Peyer's patch (tissue), 4 donors: Measurements from ENCODE around the gene ADM2. TPM values are rescaled to one million over a fixed set of nuclear protein-coding genes. Genes with fewer than 3 reads are reported as not detected.
"Not testable (repeated sequence)": the region's sequence is repeated elsewhere in the genome, so short reads cannot be mapped to it uniquely, and the experiment has no call there.

Source experiments
- DNase-seq, 3 donors: peaks; one replicate each; pipeline ENCODE4 v3.0.0-alpha.2; 2017 to 2019
- H3K27ac ChIP-seq, 4 donors: fragments of 200-600 bp; sonication (generic); one replicate each; pipeline ENCODE4 v1.5.1; 2016 to 2019
- H3K27me3 ChIP-seq, 2 donors: fragments of 200-600 bp; sonication (generic); one replicate each; pipeline ENCODE4 v1.5.1; 2019
- H3K36me3 ChIP-seq, 3 donors: fragments of 200-600 bp; sonication (generic); one replicate each; pipeline ENCODE4 v1.5.1; 2016 to 2019
- H3K4me1 ChIP-seq, 4 donors: fragments of 200-600 bp; sonication (generic); one replicate each; pipeline ENCODE4 v1.5.1; 2016 to 2019
- H3K4me3 ChIP-seq, 4 donors: fragments of 200-600 bp; sonication (generic); 1 replicate in 3 of 4; 2 replicates in 1 of 4; pipeline ENCODE4 v1.5.1; 2016 to 2019; ENCODE audit warnings: mild to moderate bottlenecking in 1 of 4
- H3K9me3 ChIP-seq, 4 donors: fragments of 200-600 bp; sonication (generic); one replicate each; pipeline ENCODE4 v1.5.1; 2016 to 2019; ENCODE audit warnings: mild to moderate bottlenecking in 1 of 4
- CTCF ChIP-seq, 6 experiments: fragments of 450-650 bp in 4 of 6; fragments of 200-600 bp in 2 of 6; sonication (generic) in 1 of 6; IDR thresholded peaks; one replicate each; pipeline ENCODE4 v1.5.1; 2017 to 2019; ENCODE audit warnings: antibody characterized with exemption in 6 of 6, mild to moderate bottlenecking in 3 of 6, moderate library complexity in 1 of 6
- POLR2A ChIP-seq, 2 donors: fragments of 450-650 bp; IDR thresholded peaks; one replicate each; pipeline ENCODE4 v1.5.1; 2017; ENCODE audit warnings: antibody characterized with exemption in 2 of 2, mild to moderate bottlenecking in 2 of 2, moderate library complexity in 2 of 2
- total RNA-seq, 4 donors: library from RNA; depleted of rRNA; stranded (reverse); fragments of >200 nt; gene quantifications; one replicate each; pipeline ENCODE4 v1.1.0, GENCODE V29; 2016

Gene ADM2
- total RNA-seq, 4 donors from 2014 or later = 0.83 to 8.4 (median 5.8) TPM

GRCh38 chr22:50516891-50517290 lies 35.5 kb downstream of the ADM2 start:
- no peaks in the 10 kb centered on the region for H3K9me3 ChIP-seq
- H3K27me3 ChIP-seq = no peaks in the 10 kb centered on the region
- TF ChIP-seq CTCF (IDR thresholded peaks at IDR 0.05) (no peak), POLR2A (IDR thresholded peaks at IDR 0.05) (no peak)
- H3K27ac ChIP-seq = no peak overlapping the region
- H3K4me1 ChIP-seq = no peaks in the 10 kb centered on the region
- no peak for DNase-seq
- H3K4me3 ChIP-seq = no peak overlapping the region
- peaks cover 0 to 54% (median 0%) of the 10 kb centered on the region in 3 donors for H3K36me3 ChIP-seq

- H3K36me3 ChIP-seq = peaks cover 0 to 62% (median 0%) of the 10 kb centered on the region in 3 donors
- H3K4me3 ChIP-seq = no peak overlapping the region
- no peak for DNase-seq
- no peaks in the 10 kb centered on the region for H3K9me3 ChIP-seq
- TF ChIP-seq CTCF (IDR thresholded peaks at IDR 0.05) (no peak), POLR2A (IDR thresholded peaks at IDR 0.05) (no peak)
- no peaks in the 10 kb centered on the region for H3K27me3 ChIP-seq
- H3K4me1 ChIP-seq = peaks cover 0 to under 1% (median 0%) of the 10 kb centered on the region in 4 donors
- no peak overlapping the region for H3K27ac ChIP-seq
These were observed 36.3 kb downstream of the ADM2 start for GRCh38 chr22:50517495-50518260.

- TF ChIP-seq POLR2A (IDR thresholded peaks at IDR 0.05) (no peak), CTCF (IDR thresholded peaks at IDR 0.05) (no peak)
- no peak overlapping the region for H3K27ac ChIP-seq
These were observed 37.3 kb downstream of the ADM2 start for GRCh38 chr22:50518606-50519005.

GRCh38 chr22:50519151-50519550 lies 37.8 kb downstream of the ADM2 start:
- Histone ChIP-seq H3K27ac (no peak overlapping the region), H3K4me1 (peaks cover under 1 to 15% (median 2%) of the 10 kb centered on the region in 4 donors), H3K4me3 (no peak overlapping the region), H3K27me3 (no peaks in the 10 kb centered on the region), H3K36me3 (peaks cover 0 to 76% (median 0%) of the 10 kb centered on the region in 3 donors), H3K9me3 (no peaks in the 10 kb centered on the region)
- no peak for TF ChIP-seq CTCF (IDR thresholded peaks at IDR 0.05)
- TF ChIP-seq POLR2A (IDR thresholded peaks at IDR 0.05) = no peak
- no peak for DNase-seq

More at GRCh38 chr22:50518606-50519005, 37.3 kb downstream of the ADM2 start:
- Histone ChIP-seq H3K36me3 (peaks cover 0 to 71% (median 0%) of the 10 kb centered on the region in 3 donors), H3K9me3 (no peaks in the 10 kb centered on the region), H3K4me1 (peaks cover 0 to 10% (median 0%) of the 10 kb centered on the region in 4 donors), H3K27me3 (no peaks in the 10 kb centered on the region), H3K4me3 (no peak overlapping the region)
- no peak for DNase-seq

- not testable (repeated sequence) for DNase-seq, H3K27ac ChIP-seq, H3K4me3 ChIP-seq, H3K27me3 ChIP-seq, H3K9me3 ChIP-seq
- peaks cover 4 to 25% (median 10%) of the 10 kb centered on the region in 4 donors for H3K4me1 ChIP-seq
- peaks cover 0 to 76% (median 0%) of the 10 kb centered on the region in 3 donors for H3K36me3 ChIP-seq
These were observed 38.8 kb downstream of the ADM2 start for GRCh38 chr22:50520184-50520583.

GRCh38 chr22:50520826-50521453 lies 39.6 kb downstream of the ADM2 start:
- Histone ChIP-seq H3K27ac (no peak overlapping the region), H3K9me3 (no peaks in the 10 kb centered on the region), H3K4me1 (peaks cover 4 to 25% (median 10%) of the 10 kb centered on the region in 4 donors), H3K27me3 (no peaks in the 10 kb centered on the region), H3K36me3 (peaks cover 0 to 76% (median 0%) of the 10 kb centered on the region in 3 donors), H3K4me3 (no peak overlapping the region)
- DNase-seq = no peak
- TF ChIP-seq CTCF (IDR thresholded peaks at IDR 0.05) (no peak), POLR2A (IDR thresholded peaks at IDR 0.05) (no peak)
